ENCODE results near the gene TBC1D5.

TBC1D5 gene

DNA sequence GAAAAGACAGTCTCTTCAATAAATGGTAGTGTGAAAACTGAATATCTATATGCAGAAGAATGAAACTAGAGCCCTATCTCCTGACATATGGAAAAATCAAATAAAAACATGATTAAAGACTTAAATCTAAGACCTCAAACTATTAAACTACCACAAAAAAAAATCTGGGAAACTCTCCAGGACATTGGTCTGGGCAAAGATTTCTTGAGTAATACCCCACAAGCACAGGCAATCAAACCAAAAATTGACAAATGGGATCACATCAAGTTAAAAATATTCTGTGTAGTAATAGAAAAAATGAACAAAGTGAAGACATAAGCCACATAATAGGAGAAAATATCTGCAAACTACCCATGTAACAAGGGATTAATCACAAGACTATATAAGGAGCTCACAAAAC, 286.4 kb downstream of the TBC1D5 start:
- H3K79me1 ChIP-seq (replicated peaks; ENCODE audit: low read length, poor library complexity, severe bottlenecking): no peaks in the 10 kb centered on the region
- no peak overlapping the region for H2BK15ac ChIP-seq (ENCODE audit: low read depth, poor library complexity, severe bottlenecking)
- no peak overlapping the region for H4K8ac ChIP-seq (ENCODE audit: low read length)
- H3K23ac ChIP-seq (ENCODE audit: low read length in 2 of 2): no peak overlapping the region
- H2AK5ac ChIP-seq (ENCODE audit: low read length, severe bottlenecking): no peak overlapping the region
- H3K36me3 ChIP-seq (ENCODE audit: control insufficient read depth in 1 of 2, insufficient read depth in 2 of 2, low read depth in 1 of 2, low read length in 2 of 2): peaks cover 0 to 2% of the 10 kb centered on the region in 2 experiments
- H3K9ac ChIP-seq (ENCODE audit: low read length): no peak overlapping the region
- no peak overlapping the region for H2BK5ac ChIP-seq (ENCODE audit: low read depth, low read length, poor library complexity, severe bottlenecking)
- H3K18ac ChIP-seq (ENCODE audit: low read depth in 1 of 2, low read length in 2 of 2): no peak overlapping the region
- H4K91ac ChIP-seq (ENCODE audit: low read length): no peak overlapping the region
- no peak for DNase-seq
- no peak overlapping the region for H3K27ac ChIP-seq (ENCODE audit: low read length, poor library complexity, severe bottlenecking)
- no peak overlapping the region for H2AFZ ChIP-seq (ENCODE audit: low read depth, low read length)
- no peak overlapping the region for H3K4me2 ChIP-seq (ENCODE audit: low read length, poor library complexity, severe bottlenecking)
- peaks cover 2% of the 10 kb centered on the region for H3K4me1 ChIP-seq (ENCODE audit: control insufficient read depth, insufficient read depth, low read depth, low read length)
- peaks cover 5% of the 10 kb centered on the region for H3K9me3 ChIP-seq (ENCODE audit: control insufficient read depth, low read length)
- H3K4me3 ChIP-seq (ENCODE audit: insufficient read depth in 1 of 2, low read depth in 1 of 2, low read length in 2 of 2): no peak overlapping the region
- H2BK120ac ChIP-seq (ENCODE audit: low read depth, low read length): no peak overlapping the region
- no peak overlapping the region for H3K4ac ChIP-seq (ENCODE audit: low read depth in 1 of 2, low read length in 2 of 2)
- H3K14ac ChIP-seq (ENCODE audit: low read length in 2 of 2): no peak overlapping the region
- H3K27me3 ChIP-seq (ENCODE audit: control insufficient read depth in 1 of 2, insufficient read depth in 1 of 2, low read length in 2 of 2): no peaks in the 10 kb centered on the region
- no peak overlapping the region for H2BK12ac ChIP-seq (ENCODE audit: low read length in 2 of 2)

DNA sequence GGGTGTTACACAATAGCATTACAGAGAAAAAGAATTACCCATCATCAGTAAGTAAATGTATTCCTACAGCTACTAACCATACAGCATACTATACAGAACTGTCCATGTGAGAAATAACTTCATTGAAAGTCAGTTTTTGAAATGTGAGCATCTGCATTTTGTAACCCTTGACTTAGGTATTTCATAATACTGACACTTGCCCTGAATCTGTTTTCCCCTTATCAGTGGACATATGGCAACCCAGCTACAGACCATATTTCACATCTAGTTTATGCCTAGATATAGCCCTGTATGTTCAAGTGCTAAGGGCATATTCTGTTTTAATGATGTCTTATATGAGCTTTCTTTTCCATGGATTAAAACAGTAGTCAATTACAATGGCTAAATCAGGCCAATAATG, 297.6 kb downstream of the TBC1D5 start:
- Histone ChIP-seq H3K4me1 (ENCODE audit: control insufficient read depth, insufficient read depth, low read depth, low read length) (no peaks in the 10 kb centered on the region), H3K18ac (ENCODE audit: low read depth in 1 of 2, low read length in 2 of 2) (no peak overlapping the region), H3K9ac (ENCODE audit: low read length) (no peak overlapping the region), H2BK5ac (ENCODE audit: low read depth, low read length, poor library complexity, severe bottlenecking) (no peak overlapping the region), H2BK15ac (ENCODE audit: low read depth, poor library complexity, severe bottlenecking) (no peak overlapping the region), H3K79me1 (replicated peaks; ENCODE audit: low read length, poor library complexity, severe bottlenecking) (peaks cover 10% of the 10 kb centered on the region), H3K4me3 (ENCODE audit: insufficient read depth in 1 of 2, low read depth in 1 of 2, low read length in 2 of 2) (no peak overlapping the region), H3K4me2 (ENCODE audit: low read length, poor library complexity, severe bottlenecking) (no peak overlapping the region), H2BK12ac (ENCODE audit: low read length in 2 of 2) (no peak overlapping the region), H2AFZ (ENCODE audit: low read depth, low read length) (no peak overlapping the region), H3K27me3 (ENCODE audit: control insufficient read depth in 1 of 2, insufficient read depth in 1 of 2, low read length in 2 of 2) (no peaks in the 10 kb centered on the region), H3K36me3 (ENCODE audit: control insufficient read depth in 1 of 2, insufficient read depth in 2 of 2, low read depth in 1 of 2, low read length in 2 of 2) (no peaks in the 10 kb centered on the region), H4K8ac (ENCODE audit: low read length) (no peak overlapping the region), H2BK120ac (ENCODE audit: low read depth, low read length) (no peak overlapping the region), H3K27ac (ENCODE audit: low read length, poor library complexity, severe bottlenecking) (no peak overlapping the region), H3K14ac (ENCODE audit: low read length in 2 of 2) (no peak overlapping the region), H3K9me3 (ENCODE audit: control insufficient read depth, low read length) (no peaks in the 10 kb centered on the region), H2AK5ac (ENCODE audit: low read length, severe bottlenecking) (no peak overlapping the region), H3K4ac (ENCODE audit: low read depth in 1 of 2, low read length in 2 of 2) (no peak overlapping the region), H4K91ac (ENCODE audit: low read length) (no peak overlapping the region), H3K23ac (ENCODE audit: low read length in 2 of 2) (no peak overlapping the region)
- DNase-seq: no peak

DNA sequence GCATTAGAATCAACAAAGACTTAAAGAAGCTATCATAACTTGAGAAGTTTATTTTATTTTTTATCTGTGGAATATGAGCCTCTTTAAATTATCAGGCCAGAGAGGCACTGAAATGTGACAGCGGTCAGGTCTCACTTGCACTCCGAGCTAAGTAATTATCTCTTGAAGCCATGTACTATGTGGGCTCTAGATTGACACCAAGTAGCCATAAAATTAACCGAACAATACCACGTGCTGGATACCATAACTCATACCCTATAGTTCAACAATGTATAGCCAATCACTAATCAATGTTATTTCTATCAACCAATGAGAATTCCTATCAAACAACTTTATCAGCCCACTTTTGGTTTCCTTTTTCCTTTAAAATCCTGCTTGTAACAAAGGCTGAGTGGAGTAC, 299.3 kb downstream of the TBC1D5 start:
- no peak for DNase-seq
- H3K9me3 ChIP-seq (ENCODE audit: control insufficient read depth, low read length): no peaks in the 10 kb centered on the region
- H2BK5ac ChIP-seq (ENCODE audit: low read depth, low read length, poor library complexity, severe bottlenecking): no peak overlapping the region
- H3K14ac ChIP-seq (ENCODE audit: low read length in 2 of 2): no peak overlapping the region
- H4K8ac ChIP-seq (ENCODE audit: low read length): no peak overlapping the region
- H4K91ac ChIP-seq (ENCODE audit: low read length): no peak overlapping the region
- H3K9ac ChIP-seq (ENCODE audit: low read length): no peak overlapping the region
- no peak overlapping the region for H2AFZ ChIP-seq (ENCODE audit: low read depth, low read length)
- no peak overlapping the region for H3K4me2 ChIP-seq (ENCODE audit: low read length, poor library complexity, severe bottlenecking)
- H2BK120ac ChIP-seq (ENCODE audit: low read depth, low read length): no peak overlapping the region
- H3K4me1 ChIP-seq (ENCODE audit: control insufficient read depth, insufficient read depth, low read depth, low read length): no peaks in the 10 kb centered on the region
- no peak overlapping the region for H3K18ac ChIP-seq (ENCODE audit: low read depth in 1 of 2, low read length in 2 of 2)
- H3K4ac ChIP-seq (ENCODE audit: low read depth in 1 of 2, low read length in 2 of 2): no peak overlapping the region
- no peak overlapping the region for H3K23ac ChIP-seq (ENCODE audit: low read length in 2 of 2)
- no peak overlapping the region for H2BK15ac ChIP-seq (ENCODE audit: low read depth, poor library complexity, severe bottlenecking)
- no peaks in the 10 kb centered on the region for H3K36me3 ChIP-seq (ENCODE audit: control insufficient read depth in 1 of 2, insufficient read depth in 2 of 2, low read depth in 1 of 2, low read length in 2 of 2)
- no peaks in the 10 kb centered on the region for H3K27me3 ChIP-seq (ENCODE audit: control insufficient read depth in 1 of 2, insufficient read depth in 1 of 2, low read length in 2 of 2)
- H2AK5ac ChIP-seq (ENCODE audit: low read length, severe bottlenecking): no peak overlapping the region
- H3K27ac ChIP-seq (ENCODE audit: low read length, poor library complexity, severe bottlenecking): no peak overlapping the region
- H2BK12ac ChIP-seq (ENCODE audit: low read length in 2 of 2): no peak overlapping the region
- H3K4me3 ChIP-seq (ENCODE audit: insufficient read depth in 1 of 2, low read depth in 1 of 2, low read length in 2 of 2): no peak overlapping the region
- peaks cover 6% of the 10 kb centered on the region for H3K79me1 ChIP-seq (replicated peaks; ENCODE audit: low read length, poor library complexity, severe bottlenecking)
- WGBS: 92% methylated on average over 4 of the region's 4 CpGs

DNA sequence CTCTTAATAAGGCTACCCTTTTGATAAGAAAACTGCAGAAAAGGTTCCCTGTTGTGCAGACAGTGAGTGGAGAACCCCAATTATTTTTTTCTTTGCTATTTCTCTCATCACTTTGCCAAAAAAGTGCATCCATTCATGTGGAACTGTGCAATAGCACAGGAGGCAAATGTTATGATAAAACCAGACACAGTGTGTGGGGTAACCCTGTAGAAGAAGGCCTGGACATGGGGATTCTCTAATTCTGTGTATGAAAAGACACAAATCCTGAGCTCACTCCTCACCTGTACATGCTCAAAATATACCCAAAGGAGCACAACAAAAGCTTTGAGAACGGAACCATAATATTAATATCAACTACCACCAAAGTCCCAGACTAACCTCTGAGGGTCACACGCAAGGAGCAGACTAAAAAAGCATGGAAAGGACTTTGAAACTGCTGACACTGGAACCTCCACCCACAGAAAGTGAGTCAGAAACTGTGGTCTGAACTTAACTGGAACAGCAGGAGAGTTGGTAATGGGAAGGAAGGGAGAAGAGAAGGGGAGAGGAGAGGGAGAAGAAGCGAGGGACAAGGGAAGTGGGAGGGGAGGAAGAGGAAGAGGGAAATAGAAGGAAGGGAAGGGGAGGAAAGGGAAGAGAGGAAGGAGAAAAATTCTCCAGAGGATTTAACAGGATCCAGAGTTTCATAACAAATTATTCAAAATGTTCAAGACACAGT, 299.9 kb downstream of the TBC1D5 start:
- H3K4me2 ChIP-seq (ENCODE audit: low read length, poor library complexity, severe bottlenecking): no peak overlapping the region
- no peaks in the 10 kb centered on the region for H3K4me1 ChIP-seq (ENCODE audit: control insufficient read depth, insufficient read depth, low read depth, low read length)
- H3K36me3 ChIP-seq (ENCODE audit: control insufficient read depth in 1 of 2, insufficient read depth in 2 of 2, low read depth in 1 of 2, low read length in 2 of 2): no peaks in the 10 kb centered on the region
- H3K14ac ChIP-seq (ENCODE audit: low read length in 2 of 2): no peak overlapping the region
- H4K91ac ChIP-seq (ENCODE audit: low read length): no peak overlapping the region
- H3K18ac ChIP-seq (ENCODE audit: low read depth in 1 of 2, low read length in 2 of 2): no peak overlapping the region
- H3K9me3 ChIP-seq (ENCODE audit: control insufficient read depth, low read length): no peaks in the 10 kb centered on the region
- no peak overlapping the region for H3K27ac ChIP-seq (ENCODE audit: low read length, poor library complexity, severe bottlenecking)
- no peak overlapping the region for H2BK5ac ChIP-seq (ENCODE audit: low read depth, low read length, poor library complexity, severe bottlenecking)
- no peak overlapping the region for H4K8ac ChIP-seq (ENCODE audit: low read length)
- H3K79me1 ChIP-seq (replicated peaks; ENCODE audit: low read length, poor library complexity, severe bottlenecking): peaks cover 3% of the 10 kb centered on the region
- H3K9ac ChIP-seq (ENCODE audit: low read length): no peak overlapping the region
- peak; percentile 16 for DNase-seq
- H2BK120ac ChIP-seq (ENCODE audit: low read depth, low read length): no peak overlapping the region
- H3K23ac ChIP-seq (ENCODE audit: low read length in 2 of 2): no peak overlapping the region
- H3K4ac ChIP-seq (ENCODE audit: low read depth in 1 of 2, low read length in 2 of 2): no peak overlapping the region
- WGBS: 88% methylated on average over 3 of the region's 3 CpGs
- no peak overlapping the region for H2BK15ac ChIP-seq (ENCODE audit: low read depth, poor library complexity, severe bottlenecking)
- no peak overlapping the region for H2AK5ac ChIP-seq (ENCODE audit: low read length, severe bottlenecking)
- no peak overlapping the region for H2AFZ ChIP-seq (ENCODE audit: low read depth, low read length)
- H3K4me3 ChIP-seq (ENCODE audit: insufficient read depth in 1 of 2, low read depth in 1 of 2, low read length in 2 of 2): no peak overlapping the region
- H3K27me3 ChIP-seq (ENCODE audit: control insufficient read depth in 1 of 2, insufficient read depth in 1 of 2, low read length in 2 of 2): no peaks in the 10 kb centered on the region
- no peak overlapping the region for H2BK12ac ChIP-seq (ENCODE audit: low read length in 2 of 2)

All from mesenchymal stem cell (in vitro differentiated cells and primary cell).